Gastroesophageal sphincter (tissue), 4 donors: Measurements from ENCODE around the gene GSC2. TPM values are rescaled to one million over a fixed set of nuclear protein-coding genes. Genes with fewer than 3 reads are reported as not detected.

Experiments used
- ATAC-seq: fragments of 150-250 bp; one replicate; pipeline ENCODE4 v1.9.1; 2016; ENCODE audit warnings: mild to moderate bottlenecking, moderate library complexity
- H3K27ac ChIP-seq, 4 donors: fragments of 200-600 bp; sonication (generic) in 3 of 4; 1 replicate in 3 of 4; 2 replicates in 1 of 4; pipeline ENCODE4 v1.5.1; 2016 to 2019
- H3K27me3 ChIP-seq: fragments of 200-600 bp; sonication (generic); one replicate; pipeline ENCODE4 v1.5.1; 2019
- H3K36me3 ChIP-seq, 2 donors: fragments of 200-600 bp; sonication (generic); one replicate each; pipeline ENCODE4 v1.5.1; 2019; ENCODE audit warnings: control low read depth in 1 of 2
- H3K4me1 ChIP-seq, 3 donors: fragments of 200-600 bp; sonication (generic); 1 replicate in 2 of 3; 2 replicates in 1 of 3; pipeline ENCODE4 v1.5.1; 2016 to 2019; ENCODE audit warnings: control low read depth in 2 of 3
- H3K4me3 ChIP-seq, 2 donors: fragments of 200-600 bp; sonication (generic); one replicate each; pipeline ENCODE4 v1.5.1; 2019; ENCODE audit warnings: mild to moderate bottlenecking in 1 of 2, moderate library complexity in 1 of 2
- H3K9me3 ChIP-seq, 3 donors: fragments of 200-600 bp; sonication (generic); one replicate each; pipeline ENCODE4 v1.5.1; 2017 to 2019; ENCODE audit warnings: control low read depth in 2 of 3
- EP300 ChIP-seq: sonication (generic); formaldehyde crosslinking; IDR thresholded peaks from one replicate; pipeline ENCODE4 v1.6.1; 2017; ENCODE audit warnings: antibody characterized with exemption, mild to moderate bottlenecking
- POLR2A ChIP-seq, 2 donors: fragments of 450-650 bp; IDR thresholded peaks; one replicate each; pipeline ENCODE4 v1.6.1; 2017; ENCODE audit warnings: antibody characterized with exemption in 2 of 2, mild to moderate bottlenecking in 2 of 2, moderate library complexity in 1 of 2
- POLR2AphosphoS5 ChIP-seq: sonication (generic); formaldehyde crosslinking; IDR thresholded peaks from one replicate; pipeline ENCODE4 v1.6.1; 2017; ENCODE audit warnings: antibody characterized with exemption
- WGBS, 2 donors: methylation state at CpG; one replicate each; pipeline ENCODE4 v1.1.5; 2018; ENCODE audit warnings: low coverage in 1 of 2; 5-methylcytosine and 5-hydroxymethylcytosine counted together
- total RNA-seq, 4 donors: library from RNA; depleted of rRNA; stranded (reverse); fragments of >200 nt; gene quantifications; one replicate each; pipeline ENCODE4 v1.1.0, GENCODE V29; 2016
- TF ChIP-seq, protein P1 (sequence below), 4 experiments: fragments of 200-600 bp in 2 of 4; fragments of 450-650 bp in 2 of 4; sonication (generic) in 1 of 4; IDR thresholded peaks; one replicate each; pipeline ENCODE4 v1.5.1; 2017 to 2019; ENCODE audit warnings: antibody characterized with exemption in 4 of 4, mild to moderate bottlenecking in 2 of 4, moderate library complexity in 2 of 4

Gene GSC2
- total RNA-seq, 4 donors from 2014 or later, result not detected

DNA sequence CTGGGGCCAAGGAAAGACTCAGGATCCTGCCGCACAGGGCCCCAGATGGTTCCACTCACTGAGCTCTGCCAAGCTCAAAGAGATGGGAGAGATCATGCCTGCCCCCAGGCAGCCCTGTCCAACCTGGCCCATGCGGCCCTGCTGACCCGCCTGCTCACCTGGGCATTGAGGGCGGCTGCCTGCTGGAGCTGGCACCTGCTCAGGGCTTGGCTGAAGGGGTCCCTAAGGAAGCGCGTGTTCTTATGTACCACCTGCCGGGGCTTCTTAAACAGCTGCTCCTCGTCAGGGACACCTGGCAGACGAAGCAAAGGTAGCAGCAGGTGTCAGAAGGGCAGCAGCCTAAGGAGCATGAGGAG is 11.1 kb downstream of the GSC2 start:
- peaks cover 0 to 16% (median 8%) of the 10 kb centered on the region in 3 donors for H3K4me1 ChIP-seq
- H3K27ac ChIP-seq, result no peak overlapping the region
- no peaks in the 10 kb centered on the region for H3K27me3 ChIP-seq
- WGBS, 2 donors, result no CpG with 5 or more reads among the region's 9 CpGs
- H3K4me3 ChIP-seq, result no peak overlapping the region
- no peaks in the 10 kb centered on the region for H3K9me3 ChIP-seq
- ATAC-seq, result no peak
- peaks cover 0 to 89% of the 10 kb centered on the region in 2 donors for H3K36me3 ChIP-seq
- TF ChIP-seq POLR2AphosphoS5 (no peak), EP300 (no peak), POLR2A (IDR thresholded peaks at IDR 0.05) (no peak)
- TF ChIP-seq, protein P1, sequence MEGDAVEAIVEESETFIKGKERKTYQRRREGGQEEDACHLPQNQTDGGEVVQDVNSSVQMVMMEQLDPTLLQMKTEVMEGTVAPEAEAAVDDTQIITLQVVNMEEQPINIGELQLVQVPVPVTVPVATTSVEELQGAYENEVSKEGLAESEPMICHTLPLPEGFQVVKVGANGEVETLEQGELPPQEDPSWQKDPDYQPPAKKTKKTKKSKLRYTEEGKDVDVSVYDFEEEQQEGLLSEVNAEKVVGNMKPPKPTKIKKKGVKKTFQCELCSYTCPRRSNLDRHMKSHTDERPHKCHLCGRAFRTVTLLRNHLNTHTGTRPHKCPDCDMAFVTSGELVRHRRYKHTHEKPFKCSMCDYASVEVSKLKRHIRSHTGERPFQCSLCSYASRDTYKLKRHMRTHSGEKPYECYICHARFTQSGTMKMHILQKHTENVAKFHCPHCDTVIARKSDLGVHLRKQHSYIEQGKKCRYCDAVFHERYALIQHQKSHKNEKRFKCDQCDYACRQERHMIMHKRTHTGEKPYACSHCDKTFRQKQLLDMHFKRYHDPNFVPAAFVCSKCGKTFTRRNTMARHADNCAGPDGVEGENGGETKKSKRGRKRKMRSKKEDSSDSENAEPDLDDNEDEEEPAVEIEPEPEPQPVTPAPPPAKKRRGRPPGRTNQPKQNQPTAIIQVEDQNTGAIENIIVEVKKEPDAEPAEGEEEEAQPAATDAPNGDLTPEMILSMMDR (IDR thresholded peaks at IDR 0.05), result no peak

DNA sequence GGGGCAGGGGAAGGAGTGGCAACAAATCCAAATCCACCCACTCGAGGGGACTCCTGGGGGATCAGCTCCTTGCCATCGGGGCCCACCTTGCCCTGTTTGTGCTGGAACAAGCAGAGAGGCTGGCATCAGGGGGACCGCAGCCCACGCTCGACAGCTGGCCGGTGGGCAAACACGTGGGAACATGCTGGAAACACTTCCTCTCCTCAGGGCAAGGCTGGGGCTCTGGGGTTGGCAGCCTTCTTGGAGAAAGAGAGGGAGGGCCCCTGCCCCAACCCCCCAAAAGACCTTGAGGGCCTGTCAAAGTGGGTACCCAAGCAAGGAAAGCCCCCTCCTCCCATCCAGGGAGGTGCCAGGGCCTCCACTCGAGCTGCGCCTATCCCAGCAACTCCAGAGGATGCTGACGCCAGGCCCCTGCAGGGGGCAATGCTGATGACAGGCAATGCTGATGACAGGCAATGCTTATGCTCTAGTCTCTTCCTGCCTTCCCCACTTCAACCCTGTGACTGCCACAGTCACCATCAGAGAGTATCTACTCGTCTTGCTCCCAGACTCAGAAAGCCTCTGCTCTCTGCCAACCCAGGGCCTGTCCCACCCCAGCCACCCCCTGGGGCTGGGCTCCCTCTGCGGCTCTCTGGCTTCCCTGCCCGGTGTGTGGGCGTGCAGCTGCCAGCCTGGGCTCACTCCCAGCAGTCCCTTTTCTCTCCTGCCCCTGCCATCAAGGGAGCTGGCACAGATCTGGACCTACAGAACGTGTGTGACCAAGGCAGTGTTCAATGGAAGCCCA is 11.7 kb downstream of the GSC2 start:
- 80 to 83% methylated on average over 1 of the region's 15 CpGs for WGBS, 2 donors

DNA sequence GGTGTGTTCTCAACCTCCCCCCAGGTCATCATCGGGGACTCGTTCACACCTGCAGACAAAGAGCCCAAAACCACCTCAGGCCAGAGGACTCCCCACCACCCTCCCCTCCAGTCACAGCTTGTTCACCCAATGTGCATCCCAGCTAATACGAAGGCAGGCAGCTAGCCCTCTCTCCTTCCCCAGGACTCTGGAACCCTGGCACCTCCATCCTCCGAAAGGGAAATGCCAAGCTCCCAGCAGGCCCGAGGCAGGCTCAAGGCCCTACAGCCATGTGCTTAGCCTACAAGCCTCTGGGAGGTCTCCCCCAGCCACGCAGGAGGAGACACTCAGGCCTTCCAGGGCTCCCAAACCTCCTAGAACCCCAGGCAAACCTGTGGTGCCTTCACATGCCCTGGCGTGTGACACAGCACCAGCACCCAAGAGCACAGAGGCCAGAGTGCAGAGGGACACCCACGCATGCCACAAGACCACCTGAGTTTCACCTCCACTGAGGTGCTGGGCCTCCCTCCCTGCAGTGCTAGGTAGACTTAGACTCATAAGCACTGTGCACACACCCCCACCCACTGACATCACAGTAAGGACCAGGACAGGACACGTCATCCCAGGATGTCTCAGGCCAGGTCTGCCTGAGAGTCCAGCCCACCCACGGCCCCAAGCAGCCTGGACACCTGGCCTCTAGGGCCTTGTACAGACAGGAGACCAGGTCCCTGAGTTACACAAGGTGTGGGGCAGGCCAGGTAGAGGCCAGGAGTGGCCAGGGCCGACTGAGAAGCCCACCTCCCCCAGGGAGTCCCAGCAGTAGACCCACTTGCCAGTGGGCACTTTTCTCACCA is 12.5 kb downstream of the GSC2 start:
- Histone ChIP-seq H3K4me1 (peaks cover 0 to 2% (median 0%) of the 10 kb centered on the region in 3 donors), H3K9me3 (no peaks in the 10 kb centered on the region), H3K36me3 (peaks cover 0 to 100% of the 10 kb centered on the region in 2 donors), H3K27me3 (no peaks in the 10 kb centered on the region), H3K4me3 (no peak overlapping the region), H3K27ac (no peak overlapping the region)
- no peak for ATAC-seq
- 80 to 90% methylated on average over 2 of the region's 11 CpGs for WGBS, 2 donors
- no peak for TF ChIP-seq EP300
- no peak for TF ChIP-seq POLR2A (IDR thresholded peaks at IDR 0.05)
- TF ChIP-seq, protein P1 (IDR thresholded peaks at IDR 0.05), result no peak
- no peak for TF ChIP-seq POLR2AphosphoS5

More for the DNA sequence above, 11.7 kb downstream of the GSC2 start:
- no peak for ATAC-seq
- Histone ChIP-seq H3K9me3 (no peaks in the 10 kb centered on the region), H3K36me3 (peaks cover 0 to 95% of the 10 kb centered on the region in 2 donors), H3K4me1 (peaks cover 0 to 11% (median 3%) of the 10 kb centered on the region in 3 donors), H3K4me3 (no peak overlapping the region), H3K27ac (no peak overlapping the region), H3K27me3 (no peaks in the 10 kb centered on the region)
- TF ChIP-seq POLR2A (IDR thresholded peaks at IDR 0.05), result no peak
- no peak for TF ChIP-seq EP300
- no peak for TF ChIP-seq POLR2AphosphoS5

DNA sequence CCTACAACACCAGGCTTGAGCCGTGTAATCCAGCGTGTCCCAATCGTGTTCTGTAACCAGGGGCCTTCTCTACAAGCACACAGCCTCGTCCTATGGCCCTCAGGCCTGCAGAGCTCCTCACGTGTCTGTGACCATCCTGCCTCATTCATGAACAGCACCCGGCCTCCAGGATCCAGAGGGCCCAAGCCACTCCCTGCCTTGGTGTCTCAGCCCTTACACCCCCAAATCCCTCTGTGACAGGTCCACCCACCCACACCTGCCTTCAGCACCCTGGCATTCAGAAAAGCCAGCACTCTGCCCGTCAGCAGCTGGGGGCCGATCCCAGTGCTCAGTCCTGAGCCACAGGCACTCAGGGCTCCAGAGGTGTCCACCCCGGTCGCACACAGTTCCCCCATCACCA is 13.2 kb downstream of the GSC2 start:
- TF ChIP-seq, protein P1 (IDR thresholded peaks at IDR 0.05), result no peak
- TF ChIP-seq EP300, result no peak
- TF ChIP-seq POLR2A (IDR thresholded peaks at IDR 0.05), result no peak
- no peak for TF ChIP-seq POLR2AphosphoS5
- Histone ChIP-seq H3K9me3 (no peaks in the 10 kb centered on the region), H3K36me3 (peaks cover 0 to 100% of the 10 kb centered on the region in 2 donors), H3K4me1 (no peaks in the 10 kb centered on the region), H3K27ac (no peak overlapping the region), H3K27me3 (no peaks in the 10 kb centered on the region), H3K4me3 (no peak overlapping the region)
- 92 to 96% methylated on average over 2 to 4 of the region's 10 CpGs for whole genome bisulfite sequencing, 2 donors
- no peak for ATAC-seq

DNA sequence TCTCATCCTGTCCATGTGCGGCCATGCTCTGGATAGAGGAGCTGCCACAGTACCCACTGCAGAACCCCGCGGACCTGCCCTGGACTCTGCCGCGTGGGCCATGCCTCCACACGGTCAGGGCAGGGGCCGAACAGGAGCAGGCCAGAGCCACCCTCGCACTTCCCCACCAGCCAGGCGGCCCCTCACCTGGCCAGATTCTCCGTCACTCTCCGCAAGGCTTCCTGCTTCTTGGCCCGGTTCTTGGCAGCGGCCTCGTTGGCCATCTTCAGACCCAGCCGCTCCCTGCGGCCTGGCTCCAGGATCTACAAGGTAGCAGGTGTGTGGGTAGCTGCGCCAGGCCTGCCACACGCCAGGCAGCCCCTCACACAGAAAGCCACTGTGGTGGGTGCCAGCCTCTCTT is 15.2 kb downstream of the GSC2 start:
- Histone ChIP-seq H3K27ac (no peak overlapping the region), H3K4me1 (no peaks in the 10 kb centered on the region), H3K9me3 (no peaks in the 10 kb centered on the region), H3K27me3 (no peaks in the 10 kb centered on the region), H3K4me3 (no peak overlapping the region), H3K36me3 (peaks cover 0 to 86% of the 10 kb centered on the region in 2 donors)
- WGBS, 2 donors, result 93% methylated on average over 8 of the region's 18 CpGs; no CpG with 5 or more reads in 1 of the 2 donors
- TF ChIP-seq, protein P1 (IDR thresholded peaks at IDR 0.05), result no peak
- TF ChIP-seq POLR2AphosphoS5 (no peak), EP300 (no peak), POLR2A (IDR thresholded peaks at IDR 0.05) (no peak)
- ATAC-seq, result no peak
